Measurements from ENCODE around the gene LTB4R2. TPM values are rescaled to one million over a fixed set of nuclear protein-coding genes. Genes with fewer than 3 reads are reported as not detected.

LTB4R2 gene
- total RNA-seq, 2 experiments from 2014 or later = 15.7 to 37.6 TPM

DNA sequence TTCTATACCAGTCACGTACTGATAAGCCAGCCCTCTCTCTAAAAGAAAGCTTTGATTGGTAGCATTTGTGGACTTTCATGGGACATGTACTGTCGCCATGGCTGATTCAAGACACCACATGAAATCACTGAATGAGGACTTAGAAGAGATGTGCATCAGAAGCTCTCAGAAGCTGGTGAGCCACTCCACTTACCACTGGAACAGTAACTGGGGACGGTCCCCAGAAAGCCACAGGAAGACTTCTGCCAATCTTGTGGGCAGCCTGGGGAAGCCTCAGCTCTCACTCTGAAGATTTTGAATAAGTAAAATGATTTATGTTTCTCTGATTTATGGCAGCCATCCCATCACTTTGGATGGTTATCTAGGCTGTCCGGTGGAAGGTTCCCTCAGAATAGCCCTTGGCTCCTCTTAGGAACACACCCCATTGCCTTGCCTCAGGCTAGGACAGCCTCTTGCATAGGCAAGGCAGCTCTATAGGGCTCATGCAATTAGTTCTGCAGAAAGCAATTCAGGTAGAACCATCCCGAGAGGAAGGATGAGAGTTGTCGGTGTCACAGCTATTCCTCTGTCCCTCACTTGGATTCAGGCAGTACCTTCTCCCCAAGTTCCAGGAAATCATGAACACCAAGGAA lies 20.2 kb upstream of the LTB4R2 start:
- CTCF ChIA-PET (ENCODE audit: unreplicated experiment) = interaction anchor here (0.9 kb wide), 1 partner anchor 14 kb away, joined by 3 read pairs; no protein-coding TSS in a partner anchor
- H3K79me2 ChIP-seq (ENCODE audit: insufficient read depth, low read depth, low read length) = no peaks in the 10 kb centered on the region
- H2AFZ ChIP-seq (ENCODE audit: low read length) = no peak overlapping the region
- intact Hi-C loops (cut with micrococcal nuclease; ENCODE audit: unreplicated experiment) = no loop called here
- no peak overlapping the region for H3K4me2 ChIP-seq (ENCODE audit: low read length)
- no peak for TF ChIP-seq EZH2phosphoT487 (IDR thresholded peaks at IDR 0.05; ENCODE audit: borderline replicate concordance, low read depth, low read length)
- no peak for TF ChIP-seq CTCF (conservative IDR thresholded peaks at IDR 0.05; ENCODE audit: low read length)
- no peaks in the 10 kb centered on the region for H4K20me1 ChIP-seq (ENCODE audit: insufficient read depth, low read length)
- peaks cover 20% of the 10 kb centered on the region for H3K36me3 ChIP-seq (ENCODE audit: insufficient read depth, low read length)
- POLR2A ChIA-PET = interaction anchor here (0.9 kb wide), 1 partner anchor 43 kb away, joined by 4 read pairs; no protein-coding TSS in a partner anchor
- no peaks in the 10 kb centered on the region for H3K4me1 ChIP-seq (ENCODE audit: insufficient read depth, low read length, poor library complexity, severe bottlenecking)
- no TSS peak for BruUV-seq (replicated peaks)
- DNase-seq (ENCODE audit: low spot score) = no peak
- no peak overlapping the region for H3K27ac ChIP-seq (ENCODE audit: low read depth, low read length, poor library complexity, severe bottlenecking)
- no peak overlapping the region for H3K4me3 ChIP-seq (ENCODE audit: low read depth, low read length, poor library complexity, severe bottlenecking)
- H3K9me2 ChIP-seq (ENCODE audit: insufficient read depth, low read length) = no peaks in the 10 kb centered on the region
- H3K9me3 ChIP-seq (ENCODE audit: low read length) = no peaks in the 10 kb centered on the region

DNA sequence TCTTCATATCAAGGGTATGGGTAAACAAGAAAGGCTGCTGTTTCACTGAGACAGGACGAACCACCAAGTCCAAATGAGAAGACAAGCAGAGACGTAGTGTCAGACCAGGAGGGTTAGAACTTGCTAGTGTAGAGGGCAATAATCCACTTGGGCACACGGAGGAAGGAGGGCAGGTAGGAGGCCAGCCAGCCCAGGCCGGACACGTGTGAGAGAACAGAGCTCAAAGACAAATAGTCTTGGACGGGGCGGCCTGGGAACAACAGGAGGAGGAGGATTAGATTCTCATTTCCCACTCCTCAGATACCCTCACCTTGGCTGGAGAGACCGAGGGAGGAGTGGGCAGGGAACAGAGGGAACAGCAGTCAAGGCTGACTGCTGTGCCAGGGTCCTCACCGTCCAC lies 19.2 kb upstream of the LTB4R2 start:
- no peak overlapping the region for H3K27ac ChIP-seq (ENCODE audit: low read depth, low read length, poor library complexity, severe bottlenecking)
- H3K4me2 ChIP-seq (ENCODE audit: low read length) = no peak overlapping the region
- H4K20me1 ChIP-seq (ENCODE audit: insufficient read depth, low read length) = no peaks in the 10 kb centered on the region
- H3K4me3 ChIP-seq (ENCODE audit: low read depth, low read length, poor library complexity, severe bottlenecking) = no peak overlapping the region
- intact Hi-C loops (cut with micrococcal nuclease; ENCODE audit: unreplicated experiment) = no loop called here
- CTCF ChIA-PET (ENCODE audit: unreplicated experiment) = interaction anchor here (0.9 kb wide), 1 partner anchor 15 kb away, joined by 3 read pairs; no protein-coding TSS in a partner anchor
- no peak overlapping the region for H2AFZ ChIP-seq (ENCODE audit: low read length)
- H3K4me1 ChIP-seq (ENCODE audit: insufficient read depth, low read length, poor library complexity, severe bottlenecking) = no peaks in the 10 kb centered on the region
- H3K9me2 ChIP-seq (ENCODE audit: insufficient read depth, low read length) = no peaks in the 10 kb centered on the region
- POLR2A ChIA-PET = interaction anchor here (0.9 kb wide), 1 partner anchor 44 kb away, joined by 4 read pairs; no protein-coding TSS in a partner anchor
- DNase-seq (ENCODE audit: low spot score) = no peak
- H3K9me3 ChIP-seq (ENCODE audit: low read length) = no peaks in the 10 kb centered on the region
- TF ChIP-seq EZH2phosphoT487 (IDR thresholded peaks at IDR 0.05; ENCODE audit: borderline replicate concordance, low read depth, low read length) (no peak), CTCF (conservative IDR thresholded peaks at IDR 0.05; ENCODE audit: low read length) (no peak)
- H3K79me2 ChIP-seq (ENCODE audit: insufficient read depth, low read depth, low read length) = no peaks in the 10 kb centered on the region
- H3K36me3 ChIP-seq (ENCODE audit: insufficient read depth, low read length) = peaks cover 28% of the 10 kb centered on the region
- no TSS peak for BruUV-seq (replicated peaks)

DNA sequence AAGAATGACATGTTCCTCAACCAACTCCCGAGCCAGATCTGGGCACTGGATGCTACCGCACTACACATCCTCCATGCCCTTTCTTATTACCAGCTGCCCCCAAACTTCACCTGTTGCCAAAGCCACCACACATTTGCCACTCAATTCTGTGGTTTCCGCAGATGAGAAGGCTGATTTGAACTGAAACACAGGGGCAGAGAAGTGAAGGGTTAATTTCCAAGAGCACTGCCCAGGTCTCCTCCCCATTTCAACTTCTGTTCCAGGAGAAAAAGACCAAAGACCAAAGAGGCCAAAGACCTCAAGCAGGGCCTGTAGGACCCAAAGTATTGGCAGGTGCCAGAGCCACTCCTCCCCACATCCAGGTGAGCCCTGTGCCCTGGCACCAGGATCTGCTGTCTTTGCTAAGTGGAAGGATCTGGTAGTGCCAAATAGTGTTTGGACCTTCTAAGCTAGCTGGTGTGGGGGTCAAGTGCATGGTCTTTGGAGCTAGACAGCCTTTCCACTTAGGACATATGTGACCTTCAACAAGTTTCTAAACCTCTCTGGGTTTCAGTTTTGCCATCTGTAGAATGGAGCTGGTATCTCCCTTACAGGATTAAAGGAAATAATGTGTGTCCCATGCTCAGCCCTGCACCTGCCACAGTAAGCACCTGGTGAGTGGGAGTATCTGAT lies 18.4 kb upstream of the LTB4R2 start:
- ChIA-PET POLR2A (no interaction called here), CTCF (ENCODE audit: unreplicated experiment) (interaction anchor here (1.2 kb wide), 1 partner anchor 12 kb away, joined by 5 read pairs; no protein-coding TSS in a partner anchor)
- H3K9me2 ChIP-seq (ENCODE audit: insufficient read depth, low read length) = no peaks in the 10 kb centered on the region
- DNase-seq (ENCODE audit: low spot score) = no peak
- no TSS peak for BruUV-seq (replicated peaks)
- intact Hi-C loops (cut with micrococcal nuclease; ENCODE audit: unreplicated experiment) = no loop called here
- no peaks in the 10 kb centered on the region for H3K9me3 ChIP-seq (ENCODE audit: low read length)
- H3K4me3 ChIP-seq (ENCODE audit: low read depth, low read length, poor library complexity, severe bottlenecking) = no peak overlapping the region
- H4K20me1 ChIP-seq (ENCODE audit: insufficient read depth, low read length) = no peaks in the 10 kb centered on the region
- no peak overlapping the region for H2AFZ ChIP-seq (ENCODE audit: low read length)
- H3K79me2 ChIP-seq (ENCODE audit: insufficient read depth, low read depth, low read length) = no peaks in the 10 kb centered on the region
- H3K4me1 ChIP-seq (ENCODE audit: insufficient read depth, low read length, poor library complexity, severe bottlenecking) = no peaks in the 10 kb centered on the region
- H3K27ac ChIP-seq (ENCODE audit: low read depth, low read length, poor library complexity, severe bottlenecking) = no peak overlapping the region
- TF ChIP-seq EZH2phosphoT487 (IDR thresholded peaks at IDR 0.05; ENCODE audit: borderline replicate concordance, low read depth, low read length) (no peak), CTCF (conservative IDR thresholded peaks at IDR 0.05; ENCODE audit: low read length) (no peak)
- peaks cover 34% of the 10 kb centered on the region for H3K36me3 ChIP-seq (ENCODE audit: insufficient read depth, low read length)
- H3K4me2 ChIP-seq (ENCODE audit: low read length) = no peak overlapping the region

All from OCI-LY7 (cell line).